ENCODE results near the gene BCL2L12.

The BCL2L12 gene

DNA sequence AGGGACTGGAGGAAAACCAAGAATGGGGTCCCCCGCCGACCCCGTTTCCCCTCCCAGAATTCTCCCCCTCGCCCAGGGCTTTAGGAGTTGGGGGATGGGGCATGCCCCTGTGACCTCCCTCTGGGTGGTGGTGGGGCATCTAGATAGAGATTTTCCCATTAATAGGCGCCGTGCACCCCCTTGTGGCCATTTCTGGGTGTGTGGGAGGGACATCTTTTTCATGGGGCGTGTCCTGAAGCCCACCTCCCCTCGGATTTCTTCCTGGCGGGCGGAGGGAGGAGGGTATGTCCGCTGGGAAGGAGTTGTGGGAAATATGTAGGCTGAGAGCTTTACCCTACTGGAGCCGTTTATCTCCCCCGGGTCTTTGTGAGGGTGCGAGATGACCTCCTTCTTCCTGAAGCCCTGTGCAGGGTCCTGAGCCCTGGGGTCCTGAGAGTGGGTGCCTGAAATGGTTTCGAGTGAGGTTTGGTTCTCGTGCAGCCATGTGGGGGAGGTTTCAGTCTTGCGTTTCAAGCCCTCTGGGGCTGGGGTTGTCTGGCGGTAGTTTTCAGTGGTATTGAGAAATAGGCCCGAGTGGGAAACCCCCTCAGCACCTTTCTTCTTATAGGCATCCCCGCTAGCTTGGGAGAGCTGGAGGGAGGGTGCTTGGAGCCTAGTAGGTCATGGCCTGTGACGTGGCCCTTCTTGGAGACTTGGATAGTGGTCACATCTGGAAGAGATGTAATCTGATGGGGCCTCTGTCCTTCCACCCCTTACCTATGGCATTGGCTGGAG, 12.4 kb downstream of the BCL2L12 start:
- TF ChIP-seq TCF4 (CRISPR knock-in tag; IDR thresholded peaks at IDR 0.05; ENCODE audit: borderline replicate concordance): no peak
- no peak for TF ChIP-seq OSR1 (CRISPR knock-in tag; IDR thresholded peaks at IDR 0.05)
- TF ChIP-seq ESRRG (CRISPR knock-in tag; IDR thresholded peaks at IDR 0.05): no peak
- no peak for TF ChIP-seq BACH2 (CRISPR knock-in tag; IDR thresholded peaks at IDR 0.05; ENCODE audit: borderline replicate concordance)
- peak; percentile 25 for ATAC-seq

DNA sequence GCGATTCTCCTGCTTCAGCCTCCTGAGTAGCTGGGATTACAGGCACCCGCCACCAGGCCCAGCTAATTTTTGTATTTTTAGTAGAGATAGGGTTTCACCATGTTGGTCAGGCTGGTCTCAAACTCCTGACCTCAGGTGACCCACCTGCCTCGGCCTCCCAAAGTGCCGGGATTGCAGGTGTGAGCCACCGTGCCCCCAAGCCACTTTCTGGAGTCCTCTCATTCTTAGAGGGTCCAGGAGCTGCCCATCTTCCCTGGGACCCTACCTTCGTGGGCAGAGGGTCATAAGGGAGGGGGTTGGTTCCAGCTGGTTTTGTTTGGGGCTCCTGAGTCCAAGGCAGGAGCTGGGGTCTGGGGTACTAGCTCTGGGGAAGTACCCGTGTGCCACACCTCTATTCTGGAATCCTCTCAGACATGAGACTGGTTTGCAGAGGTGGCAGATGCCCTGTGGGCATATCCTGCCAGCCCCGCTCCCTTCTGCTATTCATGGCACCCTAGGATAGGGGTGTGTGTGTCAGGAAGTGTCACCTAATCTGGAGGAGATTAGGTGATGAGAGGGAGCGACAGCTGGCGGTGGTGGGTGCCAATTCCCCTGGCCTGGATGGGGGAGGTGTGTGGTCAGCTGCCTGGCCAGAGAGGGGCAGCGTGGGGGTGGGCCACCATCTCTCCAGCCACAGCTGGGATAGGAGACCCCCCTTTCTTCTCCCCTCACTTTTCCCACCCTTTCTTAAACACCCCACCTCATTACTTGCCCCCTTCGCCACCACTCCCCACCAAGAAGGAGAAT, 13.4 kb downstream of the BCL2L12 start:
- no peak for TF ChIP-seq ZNF8 (CRISPR knock-in tag; IDR thresholded peaks at IDR 0.05)
- TF ChIP-seq RARB (CRISPR knock-in tag; IDR thresholded peaks at IDR 0.05): no peak
- TF ChIP-seq ARNTL (CRISPR knock-in tag; IDR thresholded peaks at IDR 0.05; ENCODE audit: borderline replicate concordance, low read depth): no peak
- no peak for TF ChIP-seq BACH2 (CRISPR knock-in tag; IDR thresholded peaks at IDR 0.05; ENCODE audit: borderline replicate concordance)
- TF ChIP-seq ZNF70 (CRISPR knock-in tag; IDR thresholded peaks at IDR 0.05): no peak
- TF ChIP-seq ZC3H10 (CRISPR knock-in tag; IDR thresholded peaks at IDR 0.05): no peak
- no peak for TF ChIP-seq PATZ1 (CRISPR knock-in tag; IDR thresholded peaks at IDR 0.05; ENCODE audit: borderline replicate concordance)
- TF ChIP-seq PPARA (CRISPR knock-in tag; IDR thresholded peaks at IDR 0.05; ENCODE audit: borderline replicate concordance): no peak
- no peak for ATAC-seq

GRCh38 chr19:49679771-49680413, 14.2 kb downstream of the BCL2L12 start:
- TF ChIP-seq CSDC2 (CRISPR knock-in tag; IDR thresholded peaks at IDR 0.05) (no peak), ZFP3 (CRISPR knock-in tag; IDR thresholded peaks at IDR 0.05) (no peak), ZNF565 (CRISPR knock-in tag; conservative IDR thresholded peaks at IDR 0.05; ENCODE audit: low read depth) (no peak), GLIS3 (CRISPR knock-in tag; IDR thresholded peaks at IDR 0.05) (no peak), BACH2 (CRISPR knock-in tag; IDR thresholded peaks at IDR 0.05; ENCODE audit: borderline replicate concordance) (no peak), OSR1 (CRISPR knock-in tag; IDR thresholded peaks at IDR 0.05) (no peak), TOX (CRISPR knock-in tag; IDR thresholded peaks at IDR 0.05; ENCODE audit: borderline replicate concordance) (no peak)
- TF ChIP-seq, protein P1, sequence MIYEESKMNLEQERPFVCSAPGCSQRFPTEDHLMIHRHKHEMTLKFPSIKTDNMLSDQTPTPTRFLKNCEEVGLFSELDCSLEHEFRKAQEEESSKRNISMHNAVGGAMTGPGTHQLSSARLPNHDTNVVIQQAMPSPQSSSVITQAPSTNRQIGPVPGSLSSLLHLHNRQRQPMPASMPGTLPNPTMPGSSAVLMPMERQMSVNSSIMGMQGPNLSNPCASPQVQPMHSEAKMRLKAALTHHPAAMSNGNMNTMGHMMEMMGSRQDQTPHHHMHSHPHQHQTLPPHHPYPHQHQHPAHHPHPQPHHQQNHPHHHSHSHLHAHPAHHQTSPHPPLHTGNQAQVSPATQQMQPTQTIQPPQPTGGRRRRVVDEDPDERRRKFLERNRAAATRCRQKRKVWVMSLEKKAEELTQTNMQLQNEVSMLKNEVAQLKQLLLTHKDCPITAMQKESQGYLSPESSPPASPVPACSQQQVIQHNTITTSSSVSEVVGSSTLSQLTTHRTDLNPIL (CRISPR knock-in tag; IDR thresholded peaks at IDR 0.05; ENCODE audit: low read depth): no peak
- TF ChIP-seq, protein P2, sequence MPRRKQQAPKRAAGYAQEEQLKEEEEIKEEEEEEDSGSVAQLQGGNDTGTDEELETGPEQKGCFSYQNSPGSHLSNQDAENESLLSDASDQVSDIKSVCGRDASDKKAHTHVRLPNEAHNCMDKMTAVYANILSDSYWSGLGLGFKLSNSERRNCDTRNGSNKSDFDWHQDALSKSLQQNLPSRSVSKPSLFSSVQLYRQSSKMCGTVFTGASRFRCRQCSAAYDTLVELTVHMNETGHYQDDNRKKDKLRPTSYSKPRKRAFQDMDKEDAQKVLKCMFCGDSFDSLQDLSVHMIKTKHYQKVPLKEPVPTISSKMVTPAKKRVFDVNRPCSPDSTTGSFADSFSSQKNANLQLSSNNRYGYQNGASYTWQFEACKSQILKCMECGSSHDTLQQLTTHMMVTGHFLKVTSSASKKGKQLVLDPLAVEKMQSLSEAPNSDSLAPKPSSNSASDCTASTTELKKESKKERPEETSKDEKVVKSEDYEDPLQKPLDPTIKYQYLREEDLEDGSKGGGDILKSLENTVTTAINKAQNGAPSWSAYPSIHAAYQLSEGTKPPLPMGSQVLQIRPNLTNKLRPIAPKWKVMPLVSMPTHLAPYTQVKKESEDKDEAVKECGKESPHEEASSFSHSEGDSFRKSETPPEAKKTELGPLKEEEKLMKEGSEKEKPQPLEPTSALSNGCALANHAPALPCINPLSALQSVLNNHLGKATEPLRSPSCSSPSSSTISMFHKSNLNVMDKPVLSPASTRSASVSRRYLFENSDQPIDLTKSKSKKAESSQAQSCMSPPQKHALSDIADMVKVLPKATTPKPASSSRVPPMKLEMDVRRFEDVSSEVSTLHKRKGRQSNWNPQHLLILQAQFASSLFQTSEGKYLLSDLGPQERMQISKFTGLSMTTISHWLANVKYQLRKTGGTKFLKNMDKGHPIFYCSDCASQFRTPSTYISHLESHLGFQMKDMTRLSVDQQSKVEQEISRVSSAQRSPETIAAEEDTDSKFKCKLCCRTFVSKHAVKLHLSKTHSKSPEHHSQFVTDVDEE (CRISPR knock-in tag; IDR thresholded peaks at IDR 0.05): no peak
- ATAC-seq: no peak

DNA sequence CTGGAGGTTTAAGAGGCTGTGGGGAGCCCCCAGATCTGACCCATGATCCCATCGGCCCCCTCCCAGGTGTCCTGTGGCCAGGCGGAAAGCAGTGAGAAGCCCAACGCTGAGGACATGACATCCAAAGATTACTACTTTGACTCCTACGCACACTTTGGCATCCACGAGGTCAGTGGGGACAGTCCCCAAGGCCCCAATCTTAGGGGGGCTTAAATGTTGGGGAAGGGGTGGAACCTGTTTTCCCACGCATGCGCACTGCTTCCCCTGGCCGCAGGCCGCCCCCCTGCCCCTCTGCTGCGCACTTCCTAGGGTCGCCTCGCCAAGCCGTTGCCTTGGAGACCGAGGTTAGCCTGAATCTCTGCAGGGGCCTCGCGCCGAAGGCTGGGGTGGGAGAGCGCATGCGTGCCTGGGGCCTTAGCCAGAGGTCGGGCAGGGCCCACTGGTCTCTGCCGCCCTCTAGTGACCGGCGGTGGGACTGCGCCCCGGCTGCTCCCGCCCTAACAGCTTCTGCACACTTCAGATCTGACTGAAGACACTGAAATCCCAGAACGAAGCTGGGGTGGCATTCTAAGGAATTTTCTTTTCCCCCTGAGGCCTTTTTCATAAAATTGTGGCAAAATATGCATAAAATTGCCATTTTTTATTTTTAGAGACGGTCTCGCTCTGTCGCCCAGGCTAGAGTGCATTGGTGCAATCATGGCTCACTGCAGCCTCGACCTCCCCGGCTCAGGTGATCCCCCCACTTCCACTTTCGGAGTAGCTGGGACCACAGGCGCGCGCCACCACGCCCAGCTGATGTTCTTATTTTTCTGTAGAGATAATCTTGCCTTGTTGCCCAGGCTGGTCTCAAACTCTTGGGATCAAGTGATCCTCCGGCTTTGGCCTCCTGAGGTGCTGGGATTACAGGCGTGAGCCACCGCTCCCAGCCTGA, 15.0 kb downstream of the BCL2L12 start:
- TF ChIP-seq BACH2 (CRISPR knock-in tag; IDR thresholded peaks at IDR 0.05; ENCODE audit: borderline replicate concordance) (no peak), PPARA (CRISPR knock-in tag; IDR thresholded peaks at IDR 0.05; ENCODE audit: borderline replicate concordance) (no peak), SNAI2 (CRISPR knock-in tag; IDR thresholded peaks at IDR 0.05) (no peak)
- peak; percentile 6 for ATAC-seq
